HG02981 (cell line): ENCODE data around the gene TCP1.
"Not testable (repeated sequence)": the region's sequence is repeated elsewhere in the genome, so short reads cannot be mapped to it uniquely, and the experiment has no call there.

Experiments
- ATAC-seq: cut with Tn5 transposase; IDR thresholded peaks from one replicate; pipeline ENCODE4 v1.9.1; 2021; ENCODE audit warnings: mild to moderate bottlenecking, moderate library complexity; ENCODE audit not compliant: unreplicated experiment

TCP1 gene

DNA sequence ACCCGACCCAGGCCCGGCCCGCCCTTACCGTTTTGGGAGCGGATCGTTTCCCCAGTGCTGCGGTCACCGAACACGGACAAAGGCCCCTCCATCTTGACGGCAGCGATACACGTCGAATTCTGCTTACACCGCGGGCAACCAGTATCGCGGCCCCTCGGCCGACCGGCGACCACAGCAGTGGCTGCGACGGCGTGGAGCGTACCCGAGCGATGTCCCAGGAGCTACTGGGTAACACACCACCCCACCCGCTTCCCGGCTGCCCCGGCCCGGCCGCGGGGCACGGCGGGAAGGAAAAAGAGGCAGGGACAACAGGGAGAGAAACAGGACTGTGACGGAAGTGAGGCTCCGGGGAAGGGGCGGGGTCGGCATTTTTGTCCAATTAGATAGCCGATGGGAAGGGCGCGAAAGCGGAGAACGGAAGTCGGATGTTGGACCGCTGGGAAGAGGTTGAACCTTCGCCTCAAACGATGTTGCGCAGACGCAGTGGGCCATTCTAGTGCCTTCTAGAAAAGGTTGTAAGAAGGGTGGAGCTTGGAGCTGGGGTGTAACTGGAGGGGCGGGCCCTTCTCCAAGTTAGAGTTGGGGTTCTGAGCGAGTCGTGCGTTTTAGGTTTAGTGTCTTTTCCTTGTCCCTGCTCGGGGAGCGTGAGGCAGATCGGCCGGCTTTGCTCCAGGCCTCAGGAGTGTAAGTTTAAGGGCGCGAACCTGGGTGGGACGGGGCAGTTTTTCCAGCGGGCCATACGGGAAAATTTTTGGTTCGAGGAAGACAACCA is at the start of gene TCP1:
TSS of gene TCP1 (minus strand) at position 226 of the 772 bp plus-strand sequence. CDS start at position 92, 134 bp downstream.
- ATAC-seq = peak; percentile 58

GRCh38 chr6:159838020-159838744 is 48.8 kb upstream of the TCP1 start:
- ATAC-seq = no peak

DNA sequence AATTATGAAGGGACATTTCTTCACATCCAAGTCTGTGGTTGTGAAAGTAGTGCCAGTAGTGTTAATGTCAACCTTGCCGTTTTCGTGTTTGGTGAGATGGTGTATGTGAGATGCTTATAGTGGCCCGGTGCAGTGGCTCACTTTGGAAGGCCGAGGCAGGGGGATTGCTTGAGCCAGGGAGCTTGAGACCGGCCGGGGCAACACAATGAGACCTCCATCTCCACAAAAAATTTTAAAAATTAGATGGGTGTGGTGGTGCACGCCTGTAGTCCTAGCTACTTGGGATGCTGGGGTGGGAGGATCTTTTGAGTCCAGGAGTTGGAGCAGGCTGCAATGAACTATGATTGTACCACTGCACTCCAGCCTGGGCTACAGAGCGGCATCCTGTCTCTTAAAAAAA is 48.1 kb upstream of the TCP1 start:
- no peak for ATAC-seq

- no peak for ATAC-seq
Measured at GRCh38 chr6:159836718-159837490, 47.5 kb upstream of the TCP1 start.

GRCh38 chr6:159833997-159834603 is 44.7 kb upstream of the TCP1 start:
- no peak for ATAC-seq

DNA sequence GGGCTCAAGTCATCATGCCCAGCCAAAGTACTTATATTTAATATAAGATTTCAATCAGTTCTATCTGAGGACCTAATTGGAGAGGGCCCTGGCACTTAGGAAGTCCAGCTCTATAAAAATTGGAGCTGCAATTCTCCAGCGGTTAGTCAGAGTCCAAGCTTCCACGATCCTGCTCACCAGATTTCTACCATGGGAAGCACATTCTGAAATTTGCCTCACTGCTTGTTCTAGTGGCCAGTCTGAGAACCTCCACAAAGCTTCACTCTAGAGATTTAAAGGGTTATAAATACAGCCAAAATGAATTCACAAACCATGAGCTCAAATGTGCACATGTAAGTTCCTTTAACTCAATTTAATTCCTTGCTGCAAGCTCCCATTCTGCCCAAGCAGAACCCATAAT is 44.2 kb upstream of the TCP1 start:
- ATAC-seq = no peak

- ATAC-seq = no peak
Measured at GRCh38 chr6:159832946-159833345, 43.5 kb upstream of the TCP1 start.

DNA sequence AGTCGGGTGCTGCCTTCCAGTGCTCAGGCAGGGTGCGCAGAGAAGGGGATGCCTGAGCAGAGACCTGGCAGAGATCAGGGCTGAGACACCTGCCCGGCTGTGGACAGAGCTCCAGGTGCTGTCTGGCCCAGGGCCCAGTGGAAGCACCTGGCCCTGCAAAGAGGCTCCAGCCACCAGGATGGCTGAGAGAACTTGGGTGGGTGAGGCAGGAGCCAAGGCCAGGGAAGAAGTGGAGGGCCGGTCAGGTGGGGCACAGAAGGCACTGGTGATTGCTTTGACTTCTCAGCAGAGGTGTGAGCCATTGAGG is 41.9 kb upstream of the TCP1 start:
- no peak for ATAC-seq

- no peak for ATAC-seq
Measured at GRCh38 chr6:159830501-159831372, 41.3 kb upstream of the TCP1 start.

GRCh38 chr6:159829526-159829925 is 40.1 kb upstream of the TCP1 start:
- peak; percentile 68 for ATAC-seq

- ATAC-seq = no peak
Measured at GRCh38 chr6:159828074-159828473, 38.7 kb upstream of the TCP1 start.

DNA sequence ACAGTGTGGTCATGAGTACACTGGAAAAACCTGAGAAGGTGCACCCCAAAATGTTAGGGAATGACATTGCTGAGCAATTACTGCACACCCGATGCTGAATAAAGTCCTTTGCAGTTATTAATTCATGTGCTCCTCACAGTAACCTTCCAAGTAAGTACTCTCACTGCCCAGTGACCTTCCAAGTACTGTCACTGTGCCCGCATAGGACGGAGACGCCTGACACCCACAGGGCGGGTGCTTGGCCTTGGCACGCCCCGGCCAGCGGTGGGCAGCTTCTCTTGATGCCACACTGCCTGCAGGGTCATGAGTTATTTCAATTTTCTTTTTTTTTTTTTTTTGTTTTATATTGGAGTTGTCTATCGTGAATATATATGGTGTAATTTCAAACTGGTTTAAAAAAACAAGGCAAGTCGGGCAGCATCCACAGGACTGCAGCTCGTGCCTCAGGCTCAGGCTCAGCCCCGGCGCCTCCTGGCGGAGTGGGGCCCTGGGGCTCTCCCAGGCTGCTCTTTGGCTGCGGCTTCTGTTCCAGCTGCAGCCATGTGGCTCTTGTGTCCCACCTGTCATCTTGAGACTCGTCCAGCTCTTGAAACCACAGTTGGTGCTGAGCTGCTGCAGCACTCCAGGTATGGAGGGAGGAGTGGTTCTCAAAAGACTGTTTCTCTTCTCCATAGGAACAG is 37.7 kb upstream of the TCP1 start:
- no peak for ATAC-seq

DNA sequence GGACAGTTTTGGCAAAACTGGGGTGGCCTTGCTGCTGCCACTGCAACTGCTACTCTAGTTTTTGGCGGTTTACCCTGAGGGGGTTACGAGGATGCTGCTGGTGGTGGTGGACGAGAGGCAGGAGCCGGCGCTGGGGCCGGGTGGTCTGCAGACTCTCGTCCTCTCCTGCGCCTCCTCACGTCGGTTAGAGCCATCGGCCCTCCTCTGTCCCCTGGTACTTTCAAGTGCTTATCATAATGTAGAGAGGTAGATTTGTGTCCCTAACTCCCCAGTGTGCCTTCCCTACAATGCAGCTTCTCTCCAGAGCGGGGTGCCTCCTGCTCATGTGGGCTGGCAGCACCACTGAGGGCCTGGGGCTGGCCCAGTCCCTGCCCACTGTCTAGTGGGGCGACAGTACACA is 36.6 kb upstream of the TCP1 start:
- ATAC-seq = no peak

- ATAC-seq = not testable (repeated sequence)
Measured at GRCh38 chr6:159824690-159825089, 35.3 kb upstream of the TCP1 start.

- no peak for ATAC-seq
Measured at GRCh38 chr6:159823953-159824352, 34.6 kb upstream of the TCP1 start.

GRCh38 chr6:159821726-159822125 is 32.3 kb upstream of the TCP1 start:
- ATAC-seq = no peak

GRCh38 chr6:159821122-159821521 is 31.7 kb upstream of the TCP1 start:
- no peak for ATAC-seq

DNA sequence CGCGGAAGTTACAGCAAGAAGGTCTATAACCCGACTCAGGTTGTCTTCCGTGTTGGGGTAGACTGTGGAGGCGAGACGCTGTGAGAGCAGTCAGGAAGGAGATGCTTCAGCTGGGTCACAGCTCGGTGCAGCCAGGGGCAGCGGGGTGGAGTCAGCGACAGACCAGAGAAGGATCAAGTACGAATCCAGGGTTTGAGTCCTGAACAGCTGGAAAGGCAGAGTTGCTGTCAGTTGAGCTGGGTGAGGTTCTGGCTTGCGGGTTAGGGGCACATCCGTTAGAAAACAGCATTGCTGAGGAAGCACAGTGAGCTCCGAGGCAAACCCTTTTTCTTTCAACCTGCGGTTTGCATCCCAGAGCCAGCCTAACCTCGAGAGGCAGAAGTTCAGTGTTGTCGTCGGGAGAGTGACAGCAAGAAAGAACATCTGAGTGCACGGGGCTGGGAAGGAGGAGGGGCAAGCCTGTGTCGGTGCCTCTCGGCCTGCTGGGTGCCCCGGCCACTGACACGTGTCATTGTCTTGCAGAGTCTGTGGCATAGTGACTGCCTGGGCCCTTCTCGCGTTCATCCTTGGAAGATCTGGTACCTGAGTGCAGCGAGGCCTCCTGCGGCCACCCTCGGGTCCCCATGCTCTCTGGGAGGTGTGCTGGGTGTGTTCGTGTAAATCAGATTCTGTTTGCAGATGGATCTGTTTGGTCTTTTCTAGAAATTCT is 30.7 kb upstream of the TCP1 start:
- ATAC-seq = no peak

GRCh38 chr6:159819098-159819497 is 29.7 kb upstream of the TCP1 start:
- ATAC-seq = no peak
